Bronchial epithelial cell (primary cell): ENCODE results near the gene SMYD3. TPM values are rescaled to one million over a fixed set of nuclear protein-coding genes. Genes with fewer than 3 reads are reported as not detected.

Experiments
- DNase-seq: peaks from one replicate; pipeline ENCODE4 v3.0.0-alpha.2; 2010; ENCODE audit warnings: low read depth
- FAIRE-seq: peaks from 2 replicates; lab custom pipeline; 2011; peaks lifted over from hg19 to GRCh38; lab: Jason Lieb, UNC
- H3K27me3 ChIP-seq: 2 replicates; pipeline ENCODE4 v1.5.1; 2011; ENCODE audit warnings: low read length; ENCODE audit not compliant: control insufficient read depth, insufficient read depth
- H3K36me3 ChIP-seq: 2 replicates; pipeline ENCODE4 v1.5.1; 2011; ENCODE audit warnings: low read length; ENCODE audit not compliant: control insufficient read depth, insufficient read depth
- H3K4me3 ChIP-seq: 2 replicates; pipeline ENCODE4 v1.5.1; 2011; ENCODE audit warnings: mild to moderate bottlenecking, low read depth, low read length, control low read depth
- total RNA-seq: library from RNA; depleted of rRNA; stranded (reverse); fragments of >200 nt; gene quantifications from 2 replicates; pipeline ENCODE4 v1.2.1, GENCODE V29; 2014
- TF ChIP-seq, protein P1 (sequence below): IDR thresholded peaks from 2 replicates; pipeline ENCODE4 v1.5.1; 2011; ENCODE audit warnings: mild to moderate bottlenecking, moderate library complexity, low read length, control low read depth, inconsistent platforms; ENCODE audit not compliant: insufficient read depth, severe bottlenecking

The SMYD3 gene
- total RNA-seq, 1 donor from 2014 or later = 17.4 TPM

DNA sequence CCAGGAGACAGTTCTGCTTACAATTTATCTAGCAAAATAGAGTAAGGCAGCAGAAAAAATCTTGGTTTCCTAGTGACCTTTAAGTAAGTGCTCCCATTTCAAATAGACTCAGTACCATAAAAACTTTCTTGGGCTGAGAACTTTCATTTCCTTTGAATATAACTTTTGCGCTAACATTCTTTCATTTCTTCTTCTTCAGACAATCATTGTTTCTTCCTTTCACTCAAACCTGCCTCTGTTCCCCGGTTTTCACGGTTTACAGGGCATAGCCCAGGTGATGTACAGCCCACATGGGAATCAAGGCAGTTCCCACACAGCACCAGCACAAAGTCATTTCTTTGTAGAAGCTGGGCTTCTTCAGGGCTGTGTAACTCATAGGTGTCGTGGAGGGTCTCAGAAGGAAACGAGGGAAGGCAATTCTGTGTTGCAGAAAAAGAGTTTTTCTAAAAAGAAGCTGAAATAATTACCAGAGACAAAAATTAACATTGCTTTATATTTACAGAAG lies 611.6 kb downstream of the SMYD3 start:
- DNase-seq (no peak), FAIRE-seq (no peak)
- TF ChIP-seq, protein P1, sequence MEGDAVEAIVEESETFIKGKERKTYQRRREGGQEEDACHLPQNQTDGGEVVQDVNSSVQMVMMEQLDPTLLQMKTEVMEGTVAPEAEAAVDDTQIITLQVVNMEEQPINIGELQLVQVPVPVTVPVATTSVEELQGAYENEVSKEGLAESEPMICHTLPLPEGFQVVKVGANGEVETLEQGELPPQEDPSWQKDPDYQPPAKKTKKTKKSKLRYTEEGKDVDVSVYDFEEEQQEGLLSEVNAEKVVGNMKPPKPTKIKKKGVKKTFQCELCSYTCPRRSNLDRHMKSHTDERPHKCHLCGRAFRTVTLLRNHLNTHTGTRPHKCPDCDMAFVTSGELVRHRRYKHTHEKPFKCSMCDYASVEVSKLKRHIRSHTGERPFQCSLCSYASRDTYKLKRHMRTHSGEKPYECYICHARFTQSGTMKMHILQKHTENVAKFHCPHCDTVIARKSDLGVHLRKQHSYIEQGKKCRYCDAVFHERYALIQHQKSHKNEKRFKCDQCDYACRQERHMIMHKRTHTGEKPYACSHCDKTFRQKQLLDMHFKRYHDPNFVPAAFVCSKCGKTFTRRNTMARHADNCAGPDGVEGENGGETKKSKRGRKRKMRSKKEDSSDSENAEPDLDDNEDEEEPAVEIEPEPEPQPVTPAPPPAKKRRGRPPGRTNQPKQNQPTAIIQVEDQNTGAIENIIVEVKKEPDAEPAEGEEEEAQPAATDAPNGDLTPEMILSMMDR = no peak
- H3K27me3 ChIP-seq = no peaks in the 10 kb centered on the region
- H3K4me3 ChIP-seq = no peak overlapping the region
- no peaks in the 10 kb centered on the region for H3K36me3 ChIP-seq

DNA sequence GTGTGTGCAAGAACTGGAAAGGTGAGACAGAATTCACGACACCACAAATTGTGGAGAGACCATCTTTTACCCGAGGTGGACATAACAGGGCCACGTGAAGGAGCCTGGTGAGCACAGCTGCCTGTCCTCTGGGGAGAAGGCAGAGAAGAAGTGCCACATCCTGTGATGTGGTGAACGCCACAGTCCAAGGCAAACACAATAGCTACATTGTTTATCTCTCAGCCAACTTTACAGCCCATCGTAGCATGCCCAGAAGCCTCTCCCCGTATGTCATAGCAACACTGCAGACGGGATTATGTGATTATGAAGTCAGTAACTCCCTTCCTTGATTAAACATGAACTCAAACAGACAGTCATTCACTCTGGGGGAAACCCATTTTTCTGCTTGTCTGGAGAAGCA lies 612.2 kb downstream of the SMYD3 start:
- FAIRE-seq (peak; percentile 58), DNase-seq (no peak)
- no peak overlapping the region for H3K4me3 ChIP-seq
- H3K36me3 ChIP-seq = no peaks in the 10 kb centered on the region
- H3K27me3 ChIP-seq = no peaks in the 10 kb centered on the region
- TF ChIP-seq, protein P1 = no peak

DNA sequence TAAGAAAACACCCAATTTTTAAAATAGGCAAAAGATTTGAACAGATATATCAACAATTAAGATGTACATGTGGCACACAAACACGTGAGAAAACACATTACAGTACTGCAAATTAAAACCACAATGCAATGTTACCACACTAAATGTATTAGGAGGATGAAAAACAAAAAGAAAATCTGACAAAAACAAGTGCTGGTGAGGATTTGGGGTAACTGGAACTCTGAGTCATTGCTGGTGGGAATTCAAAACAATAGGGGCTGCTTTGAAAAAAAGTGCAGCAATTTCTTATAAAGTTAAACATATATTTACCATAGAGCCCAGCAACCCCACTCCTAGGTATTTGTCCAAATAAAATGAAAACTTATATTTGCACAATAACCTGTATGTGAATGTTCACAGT lies 614.1 kb downstream of the SMYD3 start:
- TF ChIP-seq, protein P1 = no peak
- Histone ChIP-seq H3K27me3 (no peaks in the 10 kb centered on the region), H3K4me3 (no peak overlapping the region), H3K36me3 (no peaks in the 10 kb centered on the region)
- FAIRE-seq = no peak
- no peak for DNase-seq

DNA sequence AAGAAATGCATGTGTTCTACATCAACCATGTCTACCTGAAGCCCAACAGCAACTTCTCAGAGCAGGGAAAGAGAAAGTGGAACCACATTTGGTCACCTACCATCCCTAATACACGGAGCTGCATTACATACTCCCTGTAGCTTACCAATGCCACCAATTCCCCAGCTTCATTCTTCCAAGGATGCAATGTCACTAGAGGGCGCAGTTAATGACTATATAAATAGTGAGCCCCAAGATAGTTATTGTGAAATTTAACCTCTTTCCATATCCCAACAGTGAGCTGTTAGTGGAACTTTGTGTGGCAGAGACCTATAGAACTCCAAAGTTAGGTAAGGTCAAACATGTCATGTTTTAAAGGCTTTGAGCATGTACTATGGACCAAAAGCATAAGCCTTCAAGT lies 618.3 kb downstream of the SMYD3 start:
- FAIRE-seq (no peak), DNase-seq (peak; percentile 64)
- Histone ChIP-seq H3K4me3 (no peak overlapping the region), H3K27me3 (no peaks in the 10 kb centered on the region), H3K36me3 (no peaks in the 10 kb centered on the region)
- TF ChIP-seq, protein P1 = peak; percentile 52

DNA sequence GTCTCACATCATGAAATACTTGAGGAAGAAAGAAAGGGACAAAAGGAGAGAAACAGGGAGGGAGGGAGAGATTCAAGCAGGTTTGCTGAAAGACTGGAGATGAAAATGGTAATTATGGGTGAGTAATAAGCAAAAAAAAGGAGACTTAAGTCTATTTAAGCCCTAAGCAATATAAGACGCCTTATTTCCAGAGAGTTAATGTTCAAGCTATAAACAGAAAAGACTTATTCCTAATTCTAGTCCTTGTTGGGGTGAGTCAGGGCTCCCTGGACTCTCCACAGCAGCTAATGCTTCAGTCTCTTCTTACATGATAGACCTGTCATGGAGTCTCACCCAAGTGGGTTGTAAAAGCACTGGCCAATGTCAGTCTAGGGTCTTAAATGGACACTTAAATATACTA lies 619.2 kb downstream of the SMYD3 start:
- FAIRE-seq = no peak
- TF ChIP-seq, protein P1 = no peak
- no peaks in the 10 kb centered on the region for H3K27me3 ChIP-seq
- no peak for DNase-seq
- no peaks in the 10 kb centered on the region for H3K36me3 ChIP-seq
- H3K4me3 ChIP-seq = no peak overlapping the region

DNA sequence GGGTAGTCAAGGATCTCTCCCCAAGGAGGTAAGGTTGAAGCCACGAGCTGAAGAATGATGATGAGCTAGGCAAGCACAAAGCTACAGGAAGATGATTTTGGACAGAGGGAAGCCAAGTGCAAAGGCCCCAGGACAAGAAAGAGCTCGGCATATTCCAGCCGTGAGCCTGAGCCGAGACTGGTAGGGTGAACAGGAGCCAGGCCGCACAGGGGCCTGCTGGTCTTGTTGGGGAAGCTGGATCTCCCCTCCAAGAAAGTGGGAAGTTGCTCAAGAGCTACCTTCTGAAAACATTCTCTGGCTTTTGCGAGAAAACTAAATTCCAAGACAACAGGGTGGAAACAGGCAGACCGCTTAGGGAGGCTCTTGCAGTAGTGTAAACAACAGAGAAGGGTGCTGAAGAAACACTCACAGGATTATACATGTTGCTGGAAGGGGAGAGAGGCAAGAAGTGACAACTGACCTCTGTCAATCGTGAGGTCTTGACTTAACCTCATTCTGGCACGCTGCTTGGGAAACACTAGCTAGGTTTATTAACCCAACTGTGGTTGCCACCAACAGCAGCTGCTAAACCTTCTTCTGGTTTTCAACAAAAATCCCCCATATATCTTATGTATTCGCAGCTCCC lies 625.2 kb downstream of the SMYD3 start:
- DNase-seq (no peak), FAIRE-seq (no peak)
- H3K36me3 ChIP-seq = no peaks in the 10 kb centered on the region
- TF ChIP-seq, protein P1 = no peak
- H3K4me3 ChIP-seq = no peak overlapping the region
- no peaks in the 10 kb centered on the region for H3K27me3 ChIP-seq
